ENCODE data around the gene ACVRL1. TPM values are rescaled to one million over a fixed set of nuclear protein-coding genes. Genes with fewer than 3 reads are reported as not detected.

The ACVRL1 gene
- total and polyA plus RNA-seq, 10 of the 15 experiments (the other 5 are each of a cell fraction or from before 2014, with no cell fraction given) = not detected

DNA sequence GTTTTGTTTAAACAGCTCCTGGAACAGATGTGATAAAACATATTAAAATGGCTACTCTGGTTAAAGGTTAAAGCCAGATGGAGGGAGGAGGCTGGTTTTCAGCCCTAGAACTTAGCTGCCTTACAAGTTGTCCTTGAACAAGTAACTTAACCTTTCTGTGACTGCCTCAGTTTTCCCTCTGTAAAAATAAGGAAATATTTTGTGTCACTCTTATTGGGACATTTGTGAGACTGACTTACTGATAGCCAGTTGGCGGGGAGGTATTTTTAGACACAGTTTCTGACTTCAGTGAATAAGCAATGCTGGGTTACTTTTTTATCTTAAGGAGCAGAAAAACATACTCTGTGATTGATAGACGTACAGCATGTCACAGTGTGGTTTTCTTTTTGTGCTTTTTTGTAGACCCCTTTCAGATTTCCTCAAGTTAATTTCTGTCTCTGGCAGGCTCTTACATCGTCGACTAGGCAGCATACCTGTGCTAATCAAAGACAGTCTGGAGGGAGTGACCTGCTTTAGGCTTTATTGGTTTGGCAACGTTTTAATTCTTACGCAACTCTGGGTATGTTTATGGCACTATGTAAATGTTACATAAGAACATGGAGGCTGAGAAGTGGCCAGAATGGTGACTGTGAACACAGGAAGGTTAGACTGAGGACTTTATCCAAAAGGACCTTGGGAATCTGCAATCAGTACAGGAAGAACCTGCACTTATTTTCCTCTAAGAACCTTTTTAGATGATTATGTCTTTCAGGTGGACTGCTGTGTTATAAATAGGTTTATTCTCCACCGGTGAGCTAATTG lies 47.5 kb downstream of the ACVRL1 start:
- WGBS (ENCODE audit: insufficient coverage, insufficient replicate concordance, low lambda C conversion rate, missing lambda C conversion rate) = 40% methylated on average over 7 of the region's 7 CpGs
- no peak overlapping the region for H3K9ac ChIP-seq (ENCODE audit: control insufficient read depth, insufficient read depth, low read length)
- ChIA-PET POLR2A (interaction anchor here (1.0 kb wide), 1 partner anchor 43 kb away, joined by 3 read pairs; no protein-coding TSS in a partner anchor), RAD21 (ENCODE audit: unreplicated experiment) (no interaction called here), CTCF (interaction anchor here (0.6 to 1.4 kb wide), 4 partner anchors 27 to 168 kb away, joined by 3 to 4 read pairs (median 3); no protein-coding TSS in a partner anchor), SMC1A (ENCODE audit: uncharacterized antibody, unreplicated experiment) (interaction anchor here (1.1 kb wide), 1 partner anchor 70 kb away, joined by 3 read pairs; no protein-coding TSS in a partner anchor)
- no peak overlapping the region for H3K27ac ChIP-seq (ENCODE audit: control insufficient read depth, insufficient read depth)
- intact Hi-C loops (cut with micrococcal nuclease; ENCODE audit: unreplicated experiment) (no loop called here), in situ Hi-C loops (cut with MboI) (no loop called here)
- no peaks in the 10 kb centered on the region for H3K36me3 ChIP-seq (ENCODE audit: control insufficient read depth in 2 of 2, insufficient read depth in 2 of 2, low read length in 1 of 2)
- no peaks in the 10 kb centered on the region; the same call in 2 of the 3 replicates for H3K9me3 ChIP-seq (replicated peaks; ENCODE audit: control insufficient read depth, insufficient read depth, low read length)
- no TSS peak for BruUV-seq (replicated peaks)
- no peak overlapping the region for H3K4me2 ChIP-seq (ENCODE audit: control insufficient read depth, insufficient read depth)
- H3K79me2 ChIP-seq (ENCODE audit: control insufficient read depth, insufficient read depth, low read length) = no peaks in the 10 kb centered on the region
- no peak for DNase-seq (ENCODE audit: low read depth, low spot score)
- peaks cover 4% of the 10 kb centered on the region for H3K4me1 ChIP-seq (ENCODE audit: control insufficient read depth, insufficient read depth, low read length)
- peaks cover 0 to 9% of the 10 kb centered on the region in 2 experiments; a peak in 2 of 4 replicates for H3K27me3 ChIP-seq (replicated peaks in 1 of 2; ENCODE audit: control insufficient read depth in 2 of 2, insufficient read depth in 2 of 2, low read length in 1 of 2)
- no peak for TF ChIP-seq NBN (IDR thresholded peaks at IDR 0.05)
- TF ChIP-seq FOXK2 (IDR thresholded peaks at IDR 0.05) = no peak
- TF ChIP-seq, protein P1, sequence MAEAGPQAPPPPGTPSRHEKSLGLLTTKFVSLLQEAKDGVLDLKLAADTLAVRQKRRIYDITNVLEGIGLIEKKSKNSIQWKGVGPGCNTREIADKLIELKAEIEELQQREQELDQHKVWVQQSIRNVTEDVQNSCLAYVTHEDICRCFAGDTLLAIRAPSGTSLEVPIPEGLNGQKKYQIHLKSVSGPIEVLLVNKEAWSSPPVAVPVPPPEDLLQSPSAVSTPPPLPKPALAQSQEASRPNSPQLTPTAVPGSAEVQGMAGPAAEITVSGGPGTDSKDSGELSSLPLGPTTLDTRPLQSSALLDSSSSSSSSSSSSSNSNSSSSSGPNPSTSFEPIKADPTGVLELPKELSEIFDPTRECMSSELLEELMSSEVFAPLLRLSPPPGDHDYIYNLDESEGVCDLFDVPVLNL (IDR thresholded peaks at IDR 0.05; ENCODE audit: low read depth, low read length) = no peak
- TF ChIP-seq NR2C1 (IDR thresholded peaks at IDR 0.05) = no peak
- no peak for TF ChIP-seq NFIC (IDR thresholded peaks at IDR 0.05; ENCODE audit: low read depth, low read length)
- no peak for TF ChIP-seq TAF1 (IDR thresholded peaks at IDR 0.05; ENCODE audit: borderline replicate concordance, low read depth, low read length)
- TF ChIP-seq NR2C2 (IDR thresholded peaks at IDR 0.05; ENCODE audit: borderline replicate concordance, control insufficient read depth, insufficient read length, low read depth) = no peak
- TF ChIP-seq, protein P2, sequence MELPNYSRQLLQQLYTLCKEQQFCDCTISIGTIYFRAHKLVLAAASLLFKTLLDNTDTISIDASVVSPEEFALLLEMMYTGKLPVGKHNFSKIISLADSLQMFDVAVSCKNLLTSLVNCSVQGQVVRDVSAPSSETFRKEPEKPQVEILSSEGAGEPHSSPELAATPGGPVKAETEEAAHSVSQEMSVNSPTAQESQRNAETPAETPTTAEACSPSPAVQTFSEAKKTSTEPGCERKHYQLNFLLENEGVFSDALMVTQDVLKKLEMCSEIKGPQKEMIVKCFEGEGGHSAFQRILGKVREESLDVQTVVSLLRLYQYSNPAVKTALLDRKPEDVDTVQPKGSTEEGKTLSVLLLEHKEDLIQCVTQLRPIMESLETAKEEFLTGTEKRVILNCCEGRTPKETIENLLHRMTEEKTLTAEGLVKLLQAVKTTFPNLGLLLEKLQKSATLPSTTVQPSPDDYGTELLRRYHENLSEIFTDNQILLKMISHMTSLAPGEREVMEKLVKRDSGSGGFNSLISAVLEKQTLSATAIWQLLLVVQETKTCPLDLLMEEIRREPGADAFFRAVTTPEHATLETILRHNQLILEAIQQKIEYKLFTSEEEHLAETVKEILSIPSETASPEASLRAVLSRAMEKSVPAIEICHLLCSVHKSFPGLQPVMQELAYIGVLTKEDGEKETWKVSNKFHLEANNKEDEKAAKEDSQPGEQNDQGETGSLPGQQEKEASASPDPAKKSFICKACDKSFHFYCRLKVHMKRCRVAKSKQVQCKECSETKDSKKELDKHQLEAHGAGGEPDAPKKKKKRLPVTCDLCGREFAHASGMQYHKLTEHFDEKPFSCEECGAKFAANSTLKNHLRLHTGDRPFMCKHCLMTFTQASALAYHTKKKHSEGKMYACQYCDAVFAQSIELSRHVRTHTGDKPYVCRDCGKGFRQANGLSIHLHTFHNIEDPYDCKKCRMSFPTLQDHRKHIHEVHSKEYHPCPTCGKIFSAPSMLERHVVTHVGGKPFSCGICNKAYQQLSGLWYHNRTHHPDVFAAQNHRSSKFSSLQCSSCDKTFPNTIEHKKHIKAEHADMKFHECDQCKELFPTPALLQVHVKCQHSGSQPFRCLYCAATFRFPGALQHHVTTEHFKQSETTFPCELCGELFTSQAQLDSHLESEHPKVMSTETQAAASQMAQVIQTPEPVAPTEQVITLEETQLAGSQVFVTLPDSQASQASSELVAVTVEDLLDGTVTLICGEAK (IDR thresholded peaks at IDR 0.05; ENCODE audit: borderline replicate concordance) = no peak
- no peak for TF ChIP-seq NFYA (IDR thresholded peaks at IDR 0.05; ENCODE audit: borderline replicate concordance, low read depth, low read length)
- TF ChIP-seq ZNF384 (IDR thresholded peaks at IDR 0.05; ENCODE audit: borderline replicate concordance, low read depth, low read length) = no peak
- TF ChIP-seq, protein P3, sequence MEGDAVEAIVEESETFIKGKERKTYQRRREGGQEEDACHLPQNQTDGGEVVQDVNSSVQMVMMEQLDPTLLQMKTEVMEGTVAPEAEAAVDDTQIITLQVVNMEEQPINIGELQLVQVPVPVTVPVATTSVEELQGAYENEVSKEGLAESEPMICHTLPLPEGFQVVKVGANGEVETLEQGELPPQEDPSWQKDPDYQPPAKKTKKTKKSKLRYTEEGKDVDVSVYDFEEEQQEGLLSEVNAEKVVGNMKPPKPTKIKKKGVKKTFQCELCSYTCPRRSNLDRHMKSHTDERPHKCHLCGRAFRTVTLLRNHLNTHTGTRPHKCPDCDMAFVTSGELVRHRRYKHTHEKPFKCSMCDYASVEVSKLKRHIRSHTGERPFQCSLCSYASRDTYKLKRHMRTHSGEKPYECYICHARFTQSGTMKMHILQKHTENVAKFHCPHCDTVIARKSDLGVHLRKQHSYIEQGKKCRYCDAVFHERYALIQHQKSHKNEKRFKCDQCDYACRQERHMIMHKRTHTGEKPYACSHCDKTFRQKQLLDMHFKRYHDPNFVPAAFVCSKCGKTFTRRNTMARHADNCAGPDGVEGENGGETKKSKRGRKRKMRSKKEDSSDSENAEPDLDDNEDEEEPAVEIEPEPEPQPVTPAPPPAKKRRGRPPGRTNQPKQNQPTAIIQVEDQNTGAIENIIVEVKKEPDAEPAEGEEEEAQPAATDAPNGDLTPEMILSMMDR (IDR thresholded peaks at IDR 0.05 in 2 of 3, conservative IDR thresholded peaks at IDR 0.05 in 1 of 3; ENCODE audit: control insufficient read depth in 2 of 3, extremely low read depth in 1 of 3, insufficient read depth in 1 of 3, low read depth in 3 of 3, low read length in 3 of 3) = no peak
- TF ChIP-seq PML (IDR thresholded peaks at IDR 0.05; ENCODE audit: low read length) = no peak
- TF ChIP-seq, protein P4, sequence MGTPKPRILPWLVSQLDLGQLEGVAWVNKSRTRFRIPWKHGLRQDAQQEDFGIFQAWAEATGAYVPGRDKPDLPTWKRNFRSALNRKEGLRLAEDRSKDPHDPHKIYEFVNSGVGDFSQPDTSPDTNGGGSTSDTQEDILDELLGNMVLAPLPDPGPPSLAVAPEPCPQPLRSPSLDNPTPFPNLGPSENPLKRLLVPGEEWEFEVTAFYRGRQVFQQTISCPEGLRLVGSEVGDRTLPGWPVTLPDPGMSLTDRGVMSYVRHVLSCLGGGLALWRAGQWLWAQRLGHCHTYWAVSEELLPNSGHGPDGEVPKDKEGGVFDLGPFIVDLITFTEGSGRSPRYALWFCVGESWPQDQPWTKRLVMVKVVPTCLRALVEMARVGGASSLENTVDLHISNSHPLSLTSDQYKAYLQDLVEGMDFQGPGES (IDR thresholded peaks at IDR 0.05) = no peak
- TF ChIP-seq EP300 (IDR thresholded peaks at IDR 0.05; ENCODE audit: borderline replicate concordance in 1 of 2, control insufficient read depth in 1 of 2, low read depth in 2 of 2, low read length in 2 of 2) = no peak
- TF ChIP-seq IKZF1 (conservative IDR thresholded peaks at IDR 0.05) = no peak
- FAIRE-seq = no peak
- no peaks in the 10 kb centered on the region for H4K20me1 ChIP-seq (ENCODE audit: control insufficient read depth, insufficient read depth)
- no peak overlapping the region for H2AFZ ChIP-seq (ENCODE audit: control insufficient read depth, low read depth, low read length)
- H3K4me3 ChIP-seq = no peak overlapping the region
- ATAC-seq = no peak

Measured in GM12878 (cell line).